Lower lobe of right lung (tissue), 2 donors: Measurements from ENCODE around the gene HLA-DQB2. TPM values are rescaled to one million over a fixed set of nuclear protein-coding genes. Genes with fewer than 3 reads are reported as not detected.

ENCODE experiments used
- ATAC-seq, 2 donors: fragments of 200-7000 bp; cut with Tn5 transposase; one replicate each; pipeline ENCODE4 v1.9.1; 2020 to 2022; ENCODE audit warnings: mild to moderate bottlenecking in 2 of 2, moderate library complexity in 2 of 2
- DNase-seq: peaks from one replicate; pipeline ENCODE4 v3.0.0-alpha.2; 2020
- H3K27ac ChIP-seq: fragments of 200-600 bp; one replicate; pipeline ENCODE4 v1.8.0; 2022
- H3K27me3 ChIP-seq: fragments of 200-600 bp; one replicate; pipeline ENCODE4 v1.8.0; 2022; ENCODE audit warnings: low read depth
- H3K36me3 ChIP-seq: fragments of 200-600 bp; one replicate; pipeline ENCODE4 v1.8.0; 2022; ENCODE audit warnings: mild to moderate bottlenecking
- H3K4me1 ChIP-seq: fragments of 200-600 bp; one replicate; pipeline ENCODE4 v1.8.0; 2022
- H3K4me3 ChIP-seq: fragments of 200-600 bp; one replicate; pipeline ENCODE4 v1.8.0; 2022; ENCODE audit warnings: mild to moderate bottlenecking
- H3K9me3 ChIP-seq: fragments of 200-600 bp; one replicate; pipeline ENCODE4 v1.8.0; 2022
- intact Hi-C: fragments of 100-400 bp; cut with DNase I; formaldehyde crosslinking; loops from one replicate; pipeline ENCODE4 v1.11.0; 2022
- microRNA-seq: library from miRNA; unstranded; fragments of <30 nt; microRNA quantifications from one replicate; pipeline ENCODE4 v1.2.0, GENCODE V29; 2020; ENCODE audit warnings: borderline number of aligned reads
- total RNA-seq: library from RNA; stranded (reverse); fragmentation: NEBNext Ultra II Directional; extraction: Animal tissue kit (Norgen Biotek cat#: 25700); gene quantifications from one replicate; pipeline ENCODE4 v1.2.1, GENCODE V29; 2021
- TF ChIP-seq, protein P1 (sequence below): fragments of 200-600 bp; IDR thresholded peaks from one replicate; pipeline ENCODE4 v1.8.0; 2022; ENCODE audit warnings: antibody characterized with exemption, mild to moderate bottlenecking
- donor health status: DM: no; HTN: yes; CAD: no; lungs with severe emphysema.

Gene HLA-DQB2
- total RNA-seq, 1 donor from 2014 or later, result 74.8 TPM

DNA sequence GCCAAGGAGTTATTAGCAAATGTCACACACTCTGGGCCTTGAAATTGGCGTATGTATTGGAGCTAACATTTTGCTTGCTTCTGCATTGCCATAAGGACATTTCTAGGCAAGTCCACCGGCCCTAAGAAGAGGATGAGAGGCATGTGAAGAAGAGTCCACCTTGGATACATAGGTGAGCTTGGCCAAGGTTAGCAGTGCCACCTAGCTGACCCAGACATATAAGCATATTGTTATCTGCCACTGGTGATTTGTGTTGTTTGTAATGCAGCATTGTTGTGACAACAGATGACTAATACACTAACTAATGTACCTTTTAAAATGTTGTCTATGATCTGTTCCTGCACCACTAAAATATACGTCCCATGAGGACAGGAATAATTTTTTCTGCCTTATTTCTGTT, 46.9 kb downstream of the HLA-DQB2 start:
- TF ChIP-seq, protein P1, sequence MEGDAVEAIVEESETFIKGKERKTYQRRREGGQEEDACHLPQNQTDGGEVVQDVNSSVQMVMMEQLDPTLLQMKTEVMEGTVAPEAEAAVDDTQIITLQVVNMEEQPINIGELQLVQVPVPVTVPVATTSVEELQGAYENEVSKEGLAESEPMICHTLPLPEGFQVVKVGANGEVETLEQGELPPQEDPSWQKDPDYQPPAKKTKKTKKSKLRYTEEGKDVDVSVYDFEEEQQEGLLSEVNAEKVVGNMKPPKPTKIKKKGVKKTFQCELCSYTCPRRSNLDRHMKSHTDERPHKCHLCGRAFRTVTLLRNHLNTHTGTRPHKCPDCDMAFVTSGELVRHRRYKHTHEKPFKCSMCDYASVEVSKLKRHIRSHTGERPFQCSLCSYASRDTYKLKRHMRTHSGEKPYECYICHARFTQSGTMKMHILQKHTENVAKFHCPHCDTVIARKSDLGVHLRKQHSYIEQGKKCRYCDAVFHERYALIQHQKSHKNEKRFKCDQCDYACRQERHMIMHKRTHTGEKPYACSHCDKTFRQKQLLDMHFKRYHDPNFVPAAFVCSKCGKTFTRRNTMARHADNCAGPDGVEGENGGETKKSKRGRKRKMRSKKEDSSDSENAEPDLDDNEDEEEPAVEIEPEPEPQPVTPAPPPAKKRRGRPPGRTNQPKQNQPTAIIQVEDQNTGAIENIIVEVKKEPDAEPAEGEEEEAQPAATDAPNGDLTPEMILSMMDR, result no peak
- ATAC-seq, result no peak
- intact Hi-C loops, result no loop called here
- no peaks in the 10 kb centered on the region for H3K9me3 ChIP-seq
- no peak for DNase-seq
- H3K4me3 ChIP-seq, result no peak overlapping the region
- H3K27me3 ChIP-seq, result no peaks in the 10 kb centered on the region
- H3K36me3 ChIP-seq, result no peaks in the 10 kb centered on the region
- no peaks in the 10 kb centered on the region for H3K4me1 ChIP-seq
- no peak overlapping the region for H3K27ac ChIP-seq

DNA sequence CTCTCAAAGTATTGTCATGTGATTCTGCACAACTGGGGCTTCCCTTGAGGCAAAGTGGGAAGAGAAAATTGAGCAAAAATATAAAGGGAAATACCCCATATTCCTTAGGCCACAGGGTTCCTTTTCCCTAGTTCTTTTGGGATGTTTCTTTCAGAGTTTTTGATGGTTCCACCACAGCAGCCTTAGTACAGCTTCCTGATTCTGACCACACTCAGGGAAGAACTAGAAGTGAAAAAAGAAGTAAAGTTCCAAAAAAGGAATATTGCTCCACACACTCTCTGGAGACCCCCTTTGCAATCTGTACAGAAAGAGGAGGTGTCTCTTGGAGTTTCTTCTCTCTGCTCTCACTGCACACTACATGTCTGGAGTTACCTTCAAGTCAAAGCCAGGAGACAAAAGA, 50.1 kb downstream of the HLA-DQB2 start:
- DNase-seq, result no peak
- TF ChIP-seq, protein P1, result no peak
- Histone ChIP-seq H3K27ac (no peak overlapping the region), H3K27me3 (no peaks in the 10 kb centered on the region), H3K4me3 (no peak overlapping the region), H3K4me1 (no peaks in the 10 kb centered on the region), H3K9me3 (no peaks in the 10 kb centered on the region), H3K36me3 (no peaks in the 10 kb centered on the region)
- intact Hi-C loops, result no loop called here
- ATAC-seq, result no peak

DNA sequence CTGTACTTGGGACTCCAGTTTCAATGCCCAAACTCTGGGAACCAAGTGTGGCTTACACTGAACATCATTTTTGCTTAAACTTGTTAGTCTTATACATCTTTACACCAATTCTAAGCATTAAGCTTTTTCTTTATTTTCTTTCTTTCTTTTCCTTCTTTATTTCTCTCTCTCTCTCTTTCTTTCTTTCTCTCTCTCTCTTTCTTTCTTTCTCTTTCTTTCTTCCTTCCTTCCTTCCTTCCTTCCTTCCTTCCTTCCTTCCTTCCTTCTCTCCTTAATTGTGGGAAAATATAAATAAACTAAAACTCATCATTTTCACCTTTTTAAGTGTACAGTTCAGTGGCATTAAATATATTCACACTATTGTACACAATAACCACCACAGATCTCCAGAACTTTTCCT, 53.7 kb downstream of the HLA-DQB2 start:
- DNase-seq, result no peak
- Histone ChIP-seq H3K4me3 (no peak overlapping the region), H3K36me3 (no peaks in the 10 kb centered on the region), H3K4me1 (no peaks in the 10 kb centered on the region), H3K27ac (no peak overlapping the region), H3K9me3 (no peaks in the 10 kb centered on the region), H3K27me3 (no peaks in the 10 kb centered on the region)
- ATAC-seq, result no peak
- TF ChIP-seq, protein P1, result no peak
- intact Hi-C loops, result no loop called here

Small RNA genes within 50 kb of the gene (microRNA-seq; reads per million reads assigned to microRNA genes)
- not detected for gene MIR3135B

Other genes starting within 250 kb of the HLA-DQB2 start
- gene HLA-DRB5, start 233.2 kb downstream of the HLA-DQB2 start, total RNA-seq, result 279 TPM
- 480 TPM for gene HLA-DRB1, start 173.7 kb downstream of the HLA-DQB2 start, total RNA-seq
- gene HLA-DQA1, start 126.1 kb downstream of the HLA-DQB2 start, total RNA-seq, result 144 TPM
- gene HLA-DQB1, start 96.9 kb downstream of the HLA-DQB2 start, total RNA-seq, result 132 TPM
- 68.0 TPM for gene HLA-DQA2, start 22.1 kb downstream of the HLA-DQB2 start, total RNA-seq
- 0.95 TPM for gene HLA-DOB, start 53.5 kb upstream of the HLA-DQB2 start, total RNA-seq
- gene TAP2, start 75.2 kb upstream of the HLA-DQB2 start, total RNA-seq, result 81.8 TPM
- 103 TPM for gene PSMB8, start 80.5 kb upstream of the HLA-DQB2 start, total RNA-seq
- gene TAP1, start 90.2 kb upstream of the HLA-DQB2 start, total RNA-seq, result 63.9 TPM
- 74.5 TPM for gene PSMB9, start 90.7 kb upstream of the HLA-DQB2 start, total RNA-seq
- 208 TPM for gene HLA-DMB, start 177.5 kb upstream of the HLA-DQB2 start, total RNA-seq
- 283 TPM for gene HLA-DMA, start 189.6 kb upstream of the HLA-DQB2 start, total RNA-seq
- 173 TPM for gene BRD2, start 205.1 kb upstream of the HLA-DQB2 start, total RNA-seq
- 31.2 TPM for gene HLA-DOA, start 246.1 kb upstream of the HLA-DQB2 start, total RNA-seq